Astrocyte (in vitro differentiated cells and primary cell): ENCODE measurements around the gene FGF19. TPM values are rescaled to one million over a fixed set of nuclear protein-coding genes. Genes with fewer than 3 reads are reported as not detected.

Experiments
- DNase-seq: peaks from one replicate; pipeline ENCODE4 v3.0.0-alpha.2; 2010; ENCODE audit warnings: low read depth
- FAIRE-seq: peaks from 2 replicates; lab custom pipeline; 2011; peaks lifted over from hg19 to GRCh38; lab: Jason Lieb, UNC
- H2AFZ ChIP-seq: 2 replicates; pipeline ENCODE4 v1.6.0; 2012; ENCODE audit warnings: low read depth, low read length, inconsistent platforms
- H3K27ac ChIP-seq: 2 replicates; pipeline ENCODE4 v1.5.1; 2011; ENCODE audit warnings: low read depth, low read length, inconsistent platforms
- H3K27me3 ChIP-seq: 2 replicates; pipeline ENCODE4 v1.6.0; 2011; ENCODE audit warnings: low read length, inconsistent platforms; ENCODE audit not compliant: insufficient read depth
- H3K36me3 ChIP-seq: 2 replicates; pipeline ENCODE4 v1.5.1; 2011; ENCODE audit warnings: low read length, inconsistent platforms; ENCODE audit not compliant: insufficient read depth
- H3K4me1 ChIP-seq: 2 replicates; pipeline ENCODE4 v1.5.1; 2011; ENCODE audit warnings: low read length, inconsistent platforms; ENCODE audit not compliant: insufficient read depth
- H3K4me2 ChIP-seq: 2 replicates; pipeline ENCODE4 v1.6.0; 2012; ENCODE audit warnings: low read length, inconsistent platforms
- H3K4me3 ChIP-seq: 2 replicates; pipeline ENCODE4 v1.5.1; 2011; ENCODE audit warnings: low read depth, mild to moderate bottlenecking, low read length, inconsistent platforms; ENCODE audit not compliant: insufficient read depth
- H3K79me2 ChIP-seq: 2 replicates; pipeline ENCODE4 v1.6.0; 2012; ENCODE audit warnings: mild to moderate bottlenecking, low read length, inconsistent platforms; ENCODE audit not compliant: insufficient read depth
- H3K9ac ChIP-seq: 2 replicates; pipeline ENCODE4 v1.6.0; 2012; ENCODE audit warnings: mild to moderate bottlenecking, low read length, inconsistent platforms
- H3K9me3 ChIP-seq: 2 replicates; pipeline ENCODE4 v1.5.1; 2012; ENCODE audit warnings: low read depth, mild to moderate bottlenecking, low read length, inconsistent platforms; ENCODE audit not compliant: insufficient read depth
- H4K20me1 ChIP-seq: 2 replicates; pipeline ENCODE4 v1.6.0; 2012; ENCODE audit warnings: low read length, inconsistent platforms; ENCODE audit not compliant: insufficient read depth
- H3K27ac Mint-ChIP-seq: one replicate; pipeline ENCODE4 v1.8.0; 2021; ENCODE audit warnings: mild to moderate bottlenecking, mixed read lengths; ENCODE audit not compliant: unreplicated experiment
- H3K27me3 Mint-ChIP-seq: one replicate; pipeline ENCODE4 v1.8.0; 2021; ENCODE audit warnings: low read depth, mixed read lengths; ENCODE audit not compliant: unreplicated experiment
- H3K36me3 Mint-ChIP-seq: one replicate; pipeline ENCODE4 v1.8.0; 2021; ENCODE audit warnings: low read depth, mixed read lengths; ENCODE audit not compliant: unreplicated experiment
- H3K4me1 Mint-ChIP-seq: one replicate; pipeline ENCODE4 v1.8.0; 2021; ENCODE audit warnings: low read depth, mixed read lengths; ENCODE audit not compliant: unreplicated experiment
- H3K4me3 Mint-ChIP-seq: one replicate; pipeline ENCODE4 v1.8.0; 2021; ENCODE audit warnings: mild to moderate bottlenecking, moderate library complexity, mixed read lengths; ENCODE audit not compliant: unreplicated experiment
- H3K9me3 Mint-ChIP-seq: one replicate; pipeline ENCODE4 v1.8.0; 2021; ENCODE audit warnings: mild to moderate bottlenecking, mixed read lengths; ENCODE audit not compliant: unreplicated experiment
- CTCF ChIP-seq: IDR thresholded peaks from 2 replicates; pipeline ENCODE4 v1.5.1; 2011; ENCODE audit warnings: low read depth, mild to moderate bottlenecking, inconsistent platforms, low read length, moderate library complexity; ENCODE audit not compliant: insufficient read depth
- EZH2 ChIP-seq: IDR thresholded peaks from 2 replicates; pipeline ENCODE4 v1.6.1; 2012; ENCODE audit warnings: mild to moderate bottlenecking, low read length, inconsistent platforms; ENCODE audit not compliant: insufficient read depth
- total RNA-seq: library from RNA; stranded (reverse); gene quantifications from 2 replicates; pipeline ENCODE4 v1.2.1, GENCODE V29; 2021

FGF19 gene
- total RNA-seq, 1 donor from 2014 or later: not detected

GRCh38 chr11:69721106-69721505, 17.3 kb upstream of the FGF19 start:
- no peaks in the 10 kb centered on the region for H3K9me3 ChIP-seq
- H3K4me1 ChIP-seq: no peaks in the 10 kb centered on the region
- FAIRE-seq (no peak), DNase-seq (no peak)
- no peaks in the 10 kb centered on the region for H3K36me3 ChIP-seq
- H3K4me3 Mint-ChIP-seq: no peak overlapping the region
- no peak overlapping the region for H3K9ac ChIP-seq
- H3K4me2 ChIP-seq: no peak overlapping the region
- no peak overlapping the region for H2AFZ ChIP-seq
- H3K27me3 ChIP-seq: peaks cover 42% of the 10 kb centered on the region
- no peaks in the 10 kb centered on the region for H4K20me1 ChIP-seq
- H3K79me2 ChIP-seq: no peaks in the 10 kb centered on the region
- peaks cover 2% of the 10 kb centered on the region for H3K9me3 Mint-ChIP-seq
- H3K4me3 ChIP-seq: no peak overlapping the region
- H3K27me3 Mint-ChIP-seq: peaks cover 56% of the 10 kb centered on the region
- no peaks in the 10 kb centered on the region for H3K36me3 Mint-ChIP-seq
- H3K4me1 Mint-ChIP-seq: peaks cover 5% of the 10 kb centered on the region
- no peak overlapping the region for H3K27ac Mint-ChIP-seq
- no peak for TF ChIP-seq CTCF
- TF ChIP-seq EZH2: peak; percentile 14
- no peak overlapping the region for H3K27ac ChIP-seq

- no peak overlapping the region for H3K4me2 ChIP-seq
- H3K4me3 ChIP-seq: no peak overlapping the region
- Mint-ChIP-seq H3K4me1 (no peaks in the 10 kb centered on the region), H3K9me3 (no peaks in the 10 kb centered on the region), H3K36me3 (no peaks in the 10 kb centered on the region), H3K27me3 (peaks cover 64% of the 10 kb centered on the region), H3K27ac (no peak overlapping the region), H3K4me3 (no peak overlapping the region)
- no peak overlapping the region for H2AFZ ChIP-seq
- DNase-seq: no peak
- TF ChIP-seq EZH2: no peak
- no peak for TF ChIP-seq CTCF
- no peak for FAIRE-seq
- H3K9ac ChIP-seq: no peak overlapping the region
- no peak overlapping the region for H3K27ac ChIP-seq
- no peaks in the 10 kb centered on the region for H3K9me3 ChIP-seq
- no peaks in the 10 kb centered on the region for H3K79me2 ChIP-seq
- H3K36me3 ChIP-seq: no peaks in the 10 kb centered on the region
- peaks cover 44% of the 10 kb centered on the region for H3K27me3 ChIP-seq
- no peaks in the 10 kb centered on the region for H4K20me1 ChIP-seq
- no peaks in the 10 kb centered on the region for H3K4me1 ChIP-seq
Observed at GRCh38 chr11:69718912-69719311, 15.1 kb upstream of the FGF19 start.

GRCh38 chr11:69718147-69718546, 14.3 kb upstream of the FGF19 start:
- Histone ChIP-seq H3K9ac (no peak overlapping the region), H4K20me1 (no peaks in the 10 kb centered on the region), H3K4me1 (no peaks in the 10 kb centered on the region), H3K4me2 (no peak overlapping the region), H3K79me2 (no peaks in the 10 kb centered on the region), H2AFZ (peak overlapping the region; percentile 24), H3K27me3 (peaks cover 44% of the 10 kb centered on the region), H3K27ac (no peak overlapping the region), H3K36me3 (no peaks in the 10 kb centered on the region), H3K9me3 (no peaks in the 10 kb centered on the region), H3K4me3 (no peak overlapping the region)
- Mint-ChIP-seq H3K4me1 (no peaks in the 10 kb centered on the region), H3K4me3 (no peak overlapping the region), H3K36me3 (no peaks in the 10 kb centered on the region), H3K27me3 (peaks cover 59% of the 10 kb centered on the region), H3K27ac (no peak overlapping the region), H3K9me3 (no peaks in the 10 kb centered on the region)
- FAIRE-seq: no peak
- TF ChIP-seq EZH2 (no peak), CTCF (peak; percentile 47)
- DNase-seq: no peak
